HepG2 (cell line): ENCODE results near the gene SAMD4B. TPM values are rescaled to one million over a fixed set of nuclear protein-coding genes. Genes with fewer than 3 reads are reported as not detected.

ENCODE experiments used
- ATAC-seq: fragments of 200-7000 bp; cut with Tn5 transposase; 3 replicates; pipeline ENCODE4 v1.9.1; 2020; ENCODE audit warnings: mild to moderate bottlenecking, moderate library complexity
- BruUV-seq: library from RNA; stranded (reverse); fragments of 400-500 nt; replicated peaks from 2 replicates; lab custom pipeline; 2021; lab: Mats Ljungman, UMichigan
- CTCF ChIA-PET: fragments of 300-600 bp; formaldehyde crosslinking; extraction: SDS; loops from one replicate; lab custom pipeline; 2021; ENCODE audit warnings: low total read pairs, inconsistent platforms, low intra/inter-chr PET ratio; lab: Yijun Ruan, JAX
- POLR2A ChIA-PET: fragments of 350-600 bp; sonication (Branson Sonifier 250); formaldehyde crosslinking; loops from one replicate; lab custom pipeline; 2020; ENCODE audit warnings: antibody characterized with exemption, inconsistent platforms; lab: Yijun Ruan, JAX
- DNase-seq: peaks from one replicate; pipeline ENCODE4 v3.0.0-alpha.2; 2015; ENCODE audit warnings: low spot score
- FAIRE-seq: peaks from 3 replicates; lab custom pipeline; 2011; peaks lifted over from hg19 to GRCh38; lab: Jason Lieb, UNC
- H2AFZ ChIP-seq: one replicate; pipeline ENCODE4 v1.6.1; 2011; ENCODE audit warnings: low read length, inconsistent platforms
- H3K27ac ChIP-seq: fragments of 300-600 bp; 3 replicates; pipeline ENCODE4 v1.8.0; 2011; ENCODE audit warnings: mixed run types, mild to moderate bottlenecking, mixed read lengths, low read length, inconsistent platforms; ENCODE audit not compliant: insufficient read depth; ENCODE audit errors: extremely low read length
- H3K27me3 ChIP-seq, 2 experiments: fragments of 200-600 bp in 1 of 2; 2 replicates in 1 of 2; 3 replicates in 1 of 2; pipeline versions ENCODE4 v1.6.0 to v1.8.0; 2011; ENCODE audit warnings: low read length in 2 of 2, mild to moderate bottlenecking in 2 of 2, moderate library complexity in 2 of 2, inconsistent platforms in 1 of 2; ENCODE audit not compliant: insufficient read depth in 2 of 2, control insufficient read depth in 1 of 2
- H3K36me3 ChIP-seq, 2 experiments: fragments of 200-600 bp in 1 of 2; replicated peaks in 1 of 2; 2 replicates in 1 of 2; 3 replicates in 1 of 2; pipeline versions ENCODE4 v1.5.1 to v1.8.0; 2011; ENCODE audit warnings: low read length in 2 of 2, inconsistent platforms in 1 of 2; ENCODE audit not compliant: insufficient read depth in 2 of 2, control insufficient read depth in 1 of 2
- H3K4me1 ChIP-seq: 2 replicates; pipeline ENCODE4 v1.5.1; 2012; ENCODE audit warnings: low read length, inconsistent platforms; ENCODE audit not compliant: insufficient read depth
- H3K4me2 ChIP-seq: 2 replicates; pipeline ENCODE4 v1.6.0; 2011; ENCODE audit warnings: low read depth, low read length, inconsistent platforms
- H3K4me3 ChIP-seq, 3 experiments: fragments of 200-600 bp in 1 of 3; sonication (generic), shearing (Covaris generic) in 1 of 3; replicated peaks in 1 of 3; 2 replicates each; pipeline ENCODE4 v1.5.1; 2011 to 2016; ENCODE audit warnings: low read length in 3 of 3, inconsistent platforms in 2 of 3, low read depth in 2 of 3, mild to moderate bottlenecking in 2 of 3, control low read depth in 1 of 3, mixed read lengths in 1 of 3; ENCODE audit not compliant: insufficient read depth in 1 of 3
- H3K79me2 ChIP-seq: one replicate; pipeline ENCODE4 v1.6.1; 2011; ENCODE audit warnings: low read length, inconsistent platforms; ENCODE audit not compliant: insufficient read depth
- H3K9ac ChIP-seq: 2 replicates; pipeline ENCODE4 v1.6.0; 2011; ENCODE audit warnings: mild to moderate bottlenecking, low read depth, low read length, inconsistent platforms; ENCODE audit not compliant: insufficient read depth
- H3K9me3 ChIP-seq: 2 replicates; pipeline ENCODE4 v1.5.1; 2012; ENCODE audit warnings: mild to moderate bottlenecking, low read length
- H4K20me1 ChIP-seq: 2 replicates; pipeline ENCODE4 v1.6.0; 2011; ENCODE audit warnings: inconsistent platforms, mild to moderate bottlenecking, low read length, moderate library complexity; ENCODE audit not compliant: insufficient read depth
- HNRNPLL ChIP-seq: fragments of 200-400 bp; formaldehyde crosslinking; IDR thresholded peaks from 2 replicates; pipeline ENCODE4 v1.6.1; 2017; ENCODE audit warnings: mild to moderate bottlenecking, low read depth, low read length; ENCODE audit not compliant: poor library complexity, severe bottlenecking
- KDM5A ChIP-seq: fragments of 200-600 bp; sonication (generic); IDR thresholded peaks from 2 replicates; pipeline ENCODE4 v1.7.0; 2018; ENCODE audit warnings: antibody characterized with exemption, mild to moderate bottlenecking, low read length, borderline replicate concordance
- MAFK ChIP-seq, 2 experiments: IDR thresholded peaks in 1 of 2; conservative IDR thresholded peaks in 1 of 2; 2 replicates each; pipeline ENCODE4 v1.6.1; 2011; ENCODE audit warnings: improper control_type of control experiment in 2 of 2, low read length in 2 of 2
- MAX ChIP-seq: IDR thresholded peaks from 2 replicates; pipeline ENCODE4 v1.6.1; 2012; ENCODE audit warnings: inconsistent platforms
- PCBP1 ChIP-seq: fragments of 200-400 bp; formaldehyde crosslinking; IDR thresholded peaks from 2 replicates; pipeline ENCODE4 v1.6.1; 2017; ENCODE audit warnings: mild to moderate bottlenecking, low read depth, low read length, borderline replicate concordance
- RNF2 ChIP-seq: fragments of 450-650 bp; conservative IDR thresholded peaks from 2 replicates; pipeline ENCODE4 v1.6.1; 2016; ENCODE audit warnings: low read depth
- SP2 ChIP-seq: sonication (generic); formaldehyde crosslinking; IDR thresholded peaks from 2 replicates; pipeline ENCODE4 v1.5.1; 2020; ENCODE audit warnings: mild to moderate bottlenecking, missing genetic modification reagents
- TBX2 ChIP-seq: sonication (generic); formaldehyde crosslinking; IDR thresholded peaks from 2 replicates; pipeline ENCODE4 v1.5.0; 2020; ENCODE audit warnings: missing genetic modification reagents, mild to moderate bottlenecking, borderline replicate concordance
- TP53 ChIP-seq: sonication (generic); formaldehyde crosslinking; conservative IDR thresholded peaks from 2 replicates; pipeline ENCODE4 v1.4.0; 2020; ENCODE audit warnings: missing genetic modification reagents
- ZNF563 ChIP-seq: sonication (generic); formaldehyde crosslinking; IDR thresholded peaks from 2 replicates; pipeline ENCODE4 v1.8.0; 2022; ENCODE audit warnings: mild to moderate bottlenecking, moderate library complexity, missing genetic modification reagents
- WGBS: methylation state at CpG from one replicate; pipeline ENCODE4 v1.1.6; 2017; ENCODE audit warnings: low lambda C conversion rate; 5-methylcytosine and 5-hydroxymethylcytosine counted together
- in situ Hi-C: cut with HindIII; loops from 2 replicates; pipeline ENCODE4 v1.10.0; 2017; ENCODE audit warnings: low pct_unique_long_range_greater_than_20kb; ENCODE audit not compliant: extremely low pct_ligation_motif_present
- intact Hi-C: fragments of 100-400 bp; cut with micrococcal nuclease; formaldehyde crosslinking; loops from one replicate; pipeline ENCODE4 v1.10.0; 2022; ENCODE audit not compliant: unreplicated experiment
- polyA plus RNA-seq, 8 experiments: library from polyadenylated mRNA; depleted of rRNA in 3 of 8; stranded (reverse) in 7 of 8; unstranded in 1 of 8; fragments of >200 nt; fragmentation: Illumina TruSeq in 4 of 8; extraction: Trizol in 4 of 8; gene quantifications; 2 replicates each; pipeline versions ENCODE4 v1.2.1 to v1.2.3, GENCODE V29; 2011 to 2016; ENCODE audit warnings: low read depth in 4 of 8, missing spikeins in 1 of 8, mixed read lengths in 1 of 8; ENCODE audit not compliant: insufficient read depth in 1 of 8
- total RNA-seq, 5 experiments: library from RNA; depleted of rRNA; stranded (reverse); fragments of >200 nt; fragmentation: Illumina TruSeq; extraction: Trizol; gene quantifications; 2 replicates each; pipeline ENCODE4 v1.2.3, GENCODE V29; 2016; ENCODE audit warnings: low read depth in 1 of 5
- TF ChIP-seq, protein P1 (sequence below): sonication (generic); formaldehyde crosslinking; IDR thresholded peaks from 2 replicates; pipeline ENCODE4 v1.4.0; 2020; ENCODE audit warnings: missing genetic modification reagents
- TF ChIP-seq, protein P2 (sequence below), 2 experiments: fragments of 450-650 bp in 1 of 2; sonication (generic) in 1 of 2; formaldehyde crosslinking; IDR thresholded peaks; 2 replicates each; pipeline versions ENCODE4 v1.5.0 to v1.8.0; 2020 to 2022; ENCODE audit warnings: mild to moderate bottlenecking in 1 of 2, missing genetic modification reagents in 1 of 2

SAMD4B gene
- total and polyA plus RNA-seq, 2 of the 13 experiments (the other 11 are each of a cell fraction or from before 2014, with no cell fraction given): 26.0 to 31.8 TPM

- 97% methylated on average over 17 of the region's 17 CpGs for WGBS
- TF ChIP-seq ZNF563 (CRISPR knock-in tag) (no peak), MAX (no peak), TP53 (CRISPR knock-in tag) (no peak), KDM5A (no peak), SP2 (CRISPR knock-in tag) (no peak), PCBP1 (no peak), MAFK (conservative IDR thresholded peaks at IDR 0.05 in 1 of 2, IDR thresholded peaks at IDR 0.05 in 1 of 2; ENCODE audit: low read length in 2 of 2) (no peak), HNRNPLL (no peak), RNF2 (no peak), TBX2 (CRISPR knock-in tag) (no peak)
- TF ChIP-seq, protein P1, sequence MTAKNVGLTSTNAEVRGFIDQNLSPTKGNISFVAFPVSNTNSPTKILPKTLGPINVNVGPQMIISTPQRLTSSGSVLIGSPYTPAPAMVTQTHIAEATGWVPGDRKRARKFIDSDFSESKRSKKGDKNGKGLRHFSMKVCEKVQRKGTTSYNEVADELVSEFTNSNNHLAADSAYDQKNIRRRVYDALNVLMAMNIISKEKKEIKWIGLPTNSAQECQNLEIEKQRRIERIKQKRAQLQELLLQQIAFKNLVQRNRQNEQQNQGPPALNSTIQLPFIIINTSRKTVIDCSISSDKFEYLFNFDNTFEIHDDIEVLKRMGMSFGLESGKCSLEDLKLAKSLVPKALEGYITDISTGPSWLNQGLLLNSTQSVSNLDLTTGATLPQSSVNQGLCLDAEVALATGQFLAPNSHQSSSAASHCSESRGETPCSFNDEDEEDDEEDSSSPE (CRISPR knock-in tag): no peak
- TF ChIP-seq, protein P2, sequence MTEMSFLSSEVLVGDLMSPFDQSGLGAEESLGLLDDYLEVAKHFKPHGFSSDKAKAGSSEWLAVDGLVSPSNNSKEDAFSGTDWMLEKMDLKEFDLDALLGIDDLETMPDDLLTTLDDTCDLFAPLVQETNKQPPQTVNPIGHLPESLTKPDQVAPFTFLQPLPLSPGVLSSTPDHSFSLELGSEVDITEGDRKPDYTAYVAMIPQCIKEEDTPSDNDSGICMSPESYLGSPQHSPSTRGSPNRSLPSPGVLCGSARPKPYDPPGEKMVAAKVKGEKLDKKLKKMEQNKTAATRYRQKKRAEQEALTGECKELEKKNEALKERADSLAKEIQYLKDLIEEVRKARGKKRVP (CRISPR knock-in tag; IDR thresholded peaks at IDR 0.05): no peak
- TF ChIP-seq, all 625 proteins: peak for 0
- Histone ChIP-seq H2AFZ (no peak overlapping the region), H3K4me1 (peaks cover 57% of the 10 kb centered on the region), H4K20me1 (peaks cover 20% of the 10 kb centered on the region; the same call in 1 of the 2 replicates), H3K79me2 (peaks cover 28% of the 10 kb centered on the region), H3K36me3 (peaks cover 0 to 3% of the 10 kb centered on the region in 2 experiments; a peak in 1 of 5 replicates), H3K4me3 (no peak overlapping the region), H3K9me3 (no peaks in the 10 kb centered on the region), H3K27me3 (no peaks in the 10 kb centered on the region; a peak in 1 of 5 replicates), H3K27ac (no peak overlapping the region), H3K9ac (no peak overlapping the region), H3K4me2 (no peak overlapping the region; the same call in 1 of the 2 replicates)
- FAIRE-seq: no peak
- intact Hi-C loops (no loop called here), in situ Hi-C loops (no loop called here)
- BruUV-seq: no TSS peak
- ChIA-PET CTCF (no interaction called here), POLR2A (interaction anchor here (0.6 to 5.8 kb wide), 7 partner anchors 8 to 565 kb away, joined by 3 to 117 read pairs (median 5); partner anchors contain the start of genes MED29, PAF1, PSMC4 and RPS16)
- ATAC-seq: no peak
- no peak for DNase-seq
These were observed 63.2 kb downstream of the SAMD4B start for GRCh38 chr19:39405261-39405957.
